ENCODE measurements around the gene TCOF1. TPM values are rescaled to one million over a fixed set of nuclear protein-coding genes. Genes with fewer than 3 reads are reported as not detected.

TCOF1 gene
- total RNA-seq, 4 donors from 2014 or later = 32.1 to 54.2 (median 33.1) TPM

GRCh38 chr5:150353032-150353675, 4.3 kb upstream of the TCOF1 start:
- no peak overlapping the region for H3K27ac ChIP-seq
- 61% methylated on average over 3 of the region's 3 CpGs for WGBS

DNA sequence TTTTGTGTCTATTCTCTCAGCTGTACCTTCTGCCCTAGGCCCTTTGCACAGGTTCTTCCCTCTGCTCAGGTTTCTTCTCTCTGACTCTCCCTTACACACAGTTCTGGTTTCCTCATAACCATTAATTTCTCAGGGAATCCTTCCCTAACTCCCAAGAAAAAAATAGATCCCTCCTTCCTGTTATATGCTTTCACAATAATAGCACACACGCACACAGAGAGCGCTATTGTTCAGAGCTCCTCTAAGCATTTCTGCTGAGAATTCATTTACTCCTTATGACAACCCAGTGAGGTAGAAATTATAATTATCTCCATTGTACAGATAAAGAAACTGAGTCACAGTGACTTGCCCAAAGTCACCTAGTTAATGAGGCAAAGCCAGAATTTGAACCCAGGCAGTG, 1.7 kb upstream of the TCOF1 start:
- Histone ChIP-seq H3K9me3 (no peaks in the 10 kb centered on the region), H3K27me3 (no peaks in the 10 kb centered on the region), H3K4me3 (no peak overlapping the region), H3K4me1 (peaks cover 21% of the 10 kb centered on the region), H3K27ac (no peak overlapping the region), H3K36me3 (no peaks in the 10 kb centered on the region)
- TF ChIP-seq POLR2A (IDR thresholded peaks at IDR 0.05) = no peak
- TF ChIP-seq, protein P1, sequence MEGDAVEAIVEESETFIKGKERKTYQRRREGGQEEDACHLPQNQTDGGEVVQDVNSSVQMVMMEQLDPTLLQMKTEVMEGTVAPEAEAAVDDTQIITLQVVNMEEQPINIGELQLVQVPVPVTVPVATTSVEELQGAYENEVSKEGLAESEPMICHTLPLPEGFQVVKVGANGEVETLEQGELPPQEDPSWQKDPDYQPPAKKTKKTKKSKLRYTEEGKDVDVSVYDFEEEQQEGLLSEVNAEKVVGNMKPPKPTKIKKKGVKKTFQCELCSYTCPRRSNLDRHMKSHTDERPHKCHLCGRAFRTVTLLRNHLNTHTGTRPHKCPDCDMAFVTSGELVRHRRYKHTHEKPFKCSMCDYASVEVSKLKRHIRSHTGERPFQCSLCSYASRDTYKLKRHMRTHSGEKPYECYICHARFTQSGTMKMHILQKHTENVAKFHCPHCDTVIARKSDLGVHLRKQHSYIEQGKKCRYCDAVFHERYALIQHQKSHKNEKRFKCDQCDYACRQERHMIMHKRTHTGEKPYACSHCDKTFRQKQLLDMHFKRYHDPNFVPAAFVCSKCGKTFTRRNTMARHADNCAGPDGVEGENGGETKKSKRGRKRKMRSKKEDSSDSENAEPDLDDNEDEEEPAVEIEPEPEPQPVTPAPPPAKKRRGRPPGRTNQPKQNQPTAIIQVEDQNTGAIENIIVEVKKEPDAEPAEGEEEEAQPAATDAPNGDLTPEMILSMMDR (IDR thresholded peaks at IDR 0.05) = no peak
- no peak for TF ChIP-seq POLR2AphosphoS5 (IDR thresholded peaks at IDR 0.05)
- no peak for TF ChIP-seq EP300 (IDR thresholded peaks at IDR 0.05)
- no peak for DNase-seq (ENCODE audit: low spot score in 2 of 2)
- 92% methylated on average over 2 of the region's 2 CpGs for WGBS

More at GRCh38 chr5:150353032-150353675, 4.3 kb upstream of the TCOF1 start:
- no peaks in the 10 kb centered on the region for H3K9me3 ChIP-seq
- peaks cover 7% of the 10 kb centered on the region for H3K4me1 ChIP-seq
- no peak overlapping the region for H3K4me3 ChIP-seq
- no peaks in the 10 kb centered on the region for H3K27me3 ChIP-seq
- H3K36me3 ChIP-seq = no peaks in the 10 kb centered on the region
- TF ChIP-seq POLR2AphosphoS5 (IDR thresholded peaks at IDR 0.05) = no peak
- no peak for TF ChIP-seq POLR2A (IDR thresholded peaks at IDR 0.05)
- TF ChIP-seq, protein P1 (IDR thresholded peaks at IDR 0.05) = no peak
- no peak for TF ChIP-seq EP300 (IDR thresholded peaks at IDR 0.05)
- no peak for DNase-seq (ENCODE audit: low spot score in 2 of 2)

DNA sequence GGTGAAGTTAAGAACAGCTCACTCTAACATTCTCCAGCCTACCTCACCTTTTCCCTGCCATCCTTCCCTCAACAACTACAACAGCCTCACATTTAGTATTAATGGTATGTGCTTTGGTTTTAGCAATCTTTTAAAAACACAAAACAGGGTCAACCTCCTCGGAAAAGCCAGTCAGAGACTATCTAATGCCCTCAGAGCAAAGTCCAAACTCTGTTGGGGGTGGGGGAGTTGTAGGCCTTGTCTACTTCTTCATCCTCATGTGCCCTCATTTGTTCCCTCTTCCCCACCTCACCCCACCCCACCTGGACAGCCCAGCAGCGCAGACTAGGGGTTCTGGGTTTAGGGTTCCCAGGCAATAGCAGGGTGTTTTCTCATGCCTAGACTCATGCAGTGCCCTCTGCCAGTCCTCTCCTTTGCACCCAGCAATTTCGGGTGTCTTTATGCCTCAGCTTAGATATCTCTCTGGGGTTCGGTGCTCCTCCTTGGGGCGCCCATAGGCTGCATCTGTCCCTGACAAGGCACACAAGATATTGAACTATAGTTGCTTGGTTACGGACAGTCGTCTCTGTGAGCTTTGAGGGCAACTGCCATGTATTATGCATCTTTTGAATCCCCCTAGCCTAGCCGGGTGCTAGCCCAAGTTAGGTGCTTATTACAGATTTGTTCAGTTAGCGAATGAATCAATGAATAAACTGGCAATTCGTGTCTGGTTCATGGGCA, 762 bp upstream of the TCOF1 start:
- peaks cover 21% of the 10 kb centered on the region for H3K4me1 ChIP-seq
- peak overlapping the region; percentile 96 for H3K4me3 ChIP-seq
- TF ChIP-seq, protein P1 (IDR thresholded peaks at IDR 0.05) = no peak
- no peak for TF ChIP-seq POLR2AphosphoS5 (IDR thresholded peaks at IDR 0.05)
- H3K9me3 ChIP-seq = no peaks in the 10 kb centered on the region
- WGBS = 63% methylated on average over 10 of the region's 10 CpGs
- H3K27ac ChIP-seq = no peak overlapping the region
- peaks cover 9% of the 10 kb centered on the region for H3K36me3 ChIP-seq
- no peak for DNase-seq (ENCODE audit: low spot score in 2 of 2)
- H3K27me3 ChIP-seq = no peaks in the 10 kb centered on the region

- peaks cover 27% of the 10 kb centered on the region for H3K36me3 ChIP-seq
- peaks cover 21% of the 10 kb centered on the region for H3K4me1 ChIP-seq
- H3K9me3 ChIP-seq = no peaks in the 10 kb centered on the region
- H3K27me3 ChIP-seq = no peaks in the 10 kb centered on the region
- H3K27ac ChIP-seq = no peak overlapping the region
- peak overlapping the region; percentile 96 for H3K4me3 ChIP-seq
- WGBS = 37% methylated on average over 23 of the region's 23 CpGs
- no peak for DNase-seq (ENCODE audit: low spot score in 2 of 2)
- no peak for TF ChIP-seq EP300 (IDR thresholded peaks at IDR 0.05)
Observed at GRCh38 chr5:150358261-150359095, 981 bp downstream of the TCOF1 start.

- TF ChIP-seq, protein P1 (IDR thresholded peaks at IDR 0.05) = no peak
- TF ChIP-seq EP300 (IDR thresholded peaks at IDR 0.05) (no peak), POLR2A (IDR thresholded peaks at IDR 0.05) (no peak), POLR2AphosphoS5 (IDR thresholded peaks at IDR 0.05) (no peak)
- Histone ChIP-seq H3K36me3 (peaks cover 55% of the 10 kb centered on the region), H3K4me3 (no peak overlapping the region), H3K4me1 (peaks cover 21% of the 10 kb centered on the region), H3K27ac (no peak overlapping the region), H3K27me3 (no peaks in the 10 kb centered on the region), H3K9me3 (no peaks in the 10 kb centered on the region)
- 89% methylated on average over 1 of the region's 1 CpG for WGBS
- DNase-seq (ENCODE audit: low spot score in 2 of 2) = no peak
Observed at GRCh38 chr5:150361301-150361700, 3.8 kb downstream of the TCOF1 start.
